CD14-positive monocyte (primary cell): ENCODE results near the gene CSE1L. TPM values are rescaled to one million over a fixed set of nuclear protein-coding genes. Genes with fewer than 3 reads are reported as not detected.
"Not testable (repeated sequence)": the region's sequence is repeated elsewhere in the genome, so short reads cannot be mapped to it uniquely, and the experiment has no call there.

ENCODE experiments used
- DNase-seq, 3 donors: peaks; one replicate each; pipeline ENCODE4 v3.0.0-alpha.2; 2011 to 2022
- H2AFZ ChIP-seq: 2 replicates; pipeline ENCODE4 v1.6.0; 2012; ENCODE audit warnings: mild to moderate bottlenecking, low read depth, low read length, inconsistent platforms; ENCODE audit not compliant: insufficient read depth, poor library complexity, severe bottlenecking
- H3K27ac ChIP-seq, 2 donors: 1 replicate in 1 of 2; 2 replicates in 1 of 2; pipeline ENCODE4 v1.5.1; 2012 to 2013; ENCODE audit warnings: low read length in 2 of 2, control low read depth in 1 of 2, inconsistent platforms in 1 of 2, low read depth in 1 of 2, mild to moderate bottlenecking in 1 of 2
- H3K27me3 ChIP-seq, 2 donors: one replicate each; pipeline versions ENCODE4 v1.6.0 to v1.6.1; 2011 to 2013; ENCODE audit warnings: low read length in 2 of 2; ENCODE audit not compliant: control insufficient read depth in 2 of 2, insufficient read depth in 2 of 2
- H3K36me3 ChIP-seq, 2 donors: replicated peaks in 1 of 2; 1 replicate in 1 of 2; 2 replicates in 1 of 2; pipeline versions ENCODE4 v1.5.1 to v1.6.1; 2012 to 2013; ENCODE audit warnings: low read length in 2 of 2, control low read depth in 1 of 2, inconsistent platforms in 1 of 2, mild to moderate bottlenecking in 1 of 2; ENCODE audit not compliant: insufficient read depth in 2 of 2, control insufficient read depth in 1 of 2
- H3K4me1 ChIP-seq, 2 donors: 1 replicate in 1 of 2; 2 replicates in 1 of 2; pipeline versions ENCODE4 v1.5.1 to v1.6.1; 2012 to 2013; ENCODE audit warnings: low read length in 2 of 2, control low read depth in 1 of 2, inconsistent platforms in 1 of 2, mild to moderate bottlenecking in 1 of 2, moderate library complexity in 1 of 2; ENCODE audit not compliant: insufficient read depth in 2 of 2, control insufficient read depth in 1 of 2
- H3K4me2 ChIP-seq: replicated peaks from 2 replicates; pipeline ENCODE3; 2012; ENCODE audit warnings: low read length, moderate library complexity, mild to moderate bottlenecking; ENCODE audit not compliant: poor library complexity, severe bottlenecking; ENCODE audit errors: extremely low read depth
- H3K4me3 ChIP-seq, 3 experiments: fragments of 200-600 bp in 1 of 3; sonication (generic) in 1 of 3; replicated peaks in 1 of 3; 1 replicate in 2 of 3; 2 replicates in 1 of 3; pipeline ENCODE4 v1.5.1; 2011 to 2013; ENCODE audit warnings: low read length in 3 of 3, mild to moderate bottlenecking in 3 of 3, control low read depth in 2 of 3, low read depth in 2 of 3, inconsistent platforms in 1 of 3, moderate library complexity in 1 of 3
- H3K79me2 ChIP-seq: 2 replicates; pipeline ENCODE4 v1.6.0; 2012; ENCODE audit warnings: mild to moderate bottlenecking, control low read depth, inconsistent platforms, low read length, moderate library complexity; ENCODE audit not compliant: insufficient read depth
- H3K9ac ChIP-seq: 2 replicates; pipeline ENCODE4 v1.6.0; 2017; ENCODE audit warnings: low read length, mild to moderate bottlenecking; ENCODE audit not compliant: insufficient read depth, poor library complexity, severe bottlenecking
- H3K9me3 ChIP-seq, 2 donors: replicated peaks in 1 of 2; 1 replicate in 1 of 2; 2 replicates in 1 of 2; pipeline versions ENCODE4 v1.5.1 to v1.6.1; 2012 to 2013; ENCODE audit warnings: low read length in 2 of 2, control low read depth in 1 of 2; ENCODE audit not compliant: control insufficient read depth in 1 of 2, insufficient read depth in 1 of 2
- H4K20me1 ChIP-seq: 2 replicates; pipeline ENCODE4 v1.6.0; 2012; ENCODE audit warnings: mild to moderate bottlenecking, low read length, control low read depth, moderate library complexity; ENCODE audit not compliant: insufficient read depth
- H3K27ac Mint-ChIP-seq, 7 donors: one replicate each; pipeline ENCODE4 v1.8.0; 2020; ENCODE audit warnings: mild to moderate bottlenecking in 7 of 7, mixed read lengths in 7 of 7, moderate library complexity in 6 of 7, inconsistent platforms in 2 of 7
- H3K27me3 Mint-ChIP-seq, 3 donors: one replicate each; pipeline ENCODE4 v1.8.0; 2021 to 2022; ENCODE audit warnings: low read depth in 3 of 3, mild to moderate bottlenecking in 3 of 3, mixed read lengths in 3 of 3, moderate library complexity in 3 of 3, inconsistent platforms in 1 of 3
- H3K36me3 Mint-ChIP-seq, 2 donors: one replicate each; pipeline ENCODE4 v1.8.0; 2020; ENCODE audit warnings: mixed read lengths in 2 of 2, inconsistent platforms in 1 of 2, mild to moderate bottlenecking in 1 of 2
- H3K4me1 Mint-ChIP-seq: one replicate; pipeline ENCODE4 v1.8.0; 2020; ENCODE audit warnings: mild to moderate bottlenecking, mixed read lengths
- H3K4me3 Mint-ChIP-seq, 2 donors: one replicate each; pipeline ENCODE4 v1.8.0; 2020; ENCODE audit warnings: mild to moderate bottlenecking in 2 of 2, mixed read lengths in 2 of 2, moderate library complexity in 1 of 2
- H3K9me3 Mint-ChIP-seq, 7 donors: one replicate each; pipeline ENCODE4 v1.8.0; 2020 to 2022; ENCODE audit warnings: mixed read lengths in 7 of 7, mild to moderate bottlenecking in 6 of 7, moderate library complexity in 6 of 7, inconsistent platforms in 2 of 7
- WGBS: methylation state at CpG from one replicate; pipeline ENCODE4 v1.1.5; 2013; ENCODE audit warnings: missing lambda C conversion rate; ENCODE audit not compliant: insufficient coverage; 5-methylcytosine and 5-hydroxymethylcytosine counted together
- intact Hi-C, 2 donors: fragments of 100-400 bp; cut with micrococcal nuclease; formaldehyde crosslinking; loops; one replicate each; pipeline versions ENCODE4 v1.15.0 to v1.15.1; 2023
- polyA plus RNA-seq, 3 donors: library from polyadenylated mRNA; depleted of rRNA in 1 of 3; unstranded in 2 of 3; stranded (reverse) in 1 of 3; fragments of 300-500 nt in 2 of 3; fragments of >200 nt in 1 of 3; fragmentation: Illumina TruSeq in 2 of 3; gene quantifications; 1 replicate in 2 of 3; 2 replicates in 1 of 3; pipeline ENCODE4 v1.2.3, GENCODE V29; 2012 to 2021
- TF ChIP-seq, protein P1 (sequence below): fragments of 200-600 bp; IDR thresholded peaks from one replicate; pipeline ENCODE4 v1.8.0; 2022; ENCODE audit warnings: antibody characterized with exemption, mild to moderate bottlenecking

CSE1L gene
- polyA plus RNA-seq, 3 donors, result 8.5 to 22.0 (median 19.4) TPM

DNA sequence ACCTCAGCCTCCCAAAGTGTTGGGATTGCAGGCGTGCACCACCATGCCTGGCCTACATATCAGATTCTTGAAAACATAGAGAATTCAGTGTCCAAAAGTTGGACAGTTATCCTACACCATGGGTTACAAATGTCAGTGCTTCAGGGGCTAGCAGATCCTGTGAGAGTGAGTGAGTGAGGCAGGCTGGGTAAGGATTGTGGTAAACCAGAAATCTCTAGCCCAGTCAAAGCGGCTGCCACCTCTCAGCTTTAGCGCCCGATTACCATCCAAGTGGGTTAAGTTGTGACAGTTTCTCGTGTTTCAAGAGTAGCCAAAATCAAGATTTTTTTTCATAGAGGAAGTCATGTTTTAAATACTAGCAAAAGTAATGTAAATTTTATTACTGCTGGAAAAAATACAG lies 21.9 kb upstream of the CSE1L start:
- WGBS, result no CpG with 5 or more reads among the region's 5 CpGs
- Mint-ChIP-seq H3K36me3 (peaks cover 58 to 94% of the 10 kb centered on the region in 2 donors), H3K4me1 (no peaks in the 10 kb centered on the region), H3K27ac (no peak overlapping the region), H3K27me3 (no peaks in the 10 kb centered on the region), H3K9me3 (no peaks in the 10 kb centered on the region), H3K4me3 (no peak overlapping the region)
- Histone ChIP-seq H3K79me2 (no peaks in the 10 kb centered on the region), H3K4me2 (no peak overlapping the region), H3K27me3 (no peaks in the 10 kb centered on the region), H3K4me3 (no peak overlapping the region), H3K36me3 (peaks cover 73 to 99% of the 10 kb centered on the region in 2 donors), H3K9ac (no peak overlapping the region), H4K20me1 (no peaks in the 10 kb centered on the region), H2AFZ (no peak overlapping the region), H3K9me3 (no peaks in the 10 kb centered on the region), H3K4me1 (no peaks in the 10 kb centered on the region), H3K27ac (peak overlapping the region in 1 of 2 donors; percentile 26)
- intact Hi-C loops, result no loop called here
- no peak for DNase-seq
- TF ChIP-seq, protein P1, sequence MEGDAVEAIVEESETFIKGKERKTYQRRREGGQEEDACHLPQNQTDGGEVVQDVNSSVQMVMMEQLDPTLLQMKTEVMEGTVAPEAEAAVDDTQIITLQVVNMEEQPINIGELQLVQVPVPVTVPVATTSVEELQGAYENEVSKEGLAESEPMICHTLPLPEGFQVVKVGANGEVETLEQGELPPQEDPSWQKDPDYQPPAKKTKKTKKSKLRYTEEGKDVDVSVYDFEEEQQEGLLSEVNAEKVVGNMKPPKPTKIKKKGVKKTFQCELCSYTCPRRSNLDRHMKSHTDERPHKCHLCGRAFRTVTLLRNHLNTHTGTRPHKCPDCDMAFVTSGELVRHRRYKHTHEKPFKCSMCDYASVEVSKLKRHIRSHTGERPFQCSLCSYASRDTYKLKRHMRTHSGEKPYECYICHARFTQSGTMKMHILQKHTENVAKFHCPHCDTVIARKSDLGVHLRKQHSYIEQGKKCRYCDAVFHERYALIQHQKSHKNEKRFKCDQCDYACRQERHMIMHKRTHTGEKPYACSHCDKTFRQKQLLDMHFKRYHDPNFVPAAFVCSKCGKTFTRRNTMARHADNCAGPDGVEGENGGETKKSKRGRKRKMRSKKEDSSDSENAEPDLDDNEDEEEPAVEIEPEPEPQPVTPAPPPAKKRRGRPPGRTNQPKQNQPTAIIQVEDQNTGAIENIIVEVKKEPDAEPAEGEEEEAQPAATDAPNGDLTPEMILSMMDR, result no peak

DNA sequence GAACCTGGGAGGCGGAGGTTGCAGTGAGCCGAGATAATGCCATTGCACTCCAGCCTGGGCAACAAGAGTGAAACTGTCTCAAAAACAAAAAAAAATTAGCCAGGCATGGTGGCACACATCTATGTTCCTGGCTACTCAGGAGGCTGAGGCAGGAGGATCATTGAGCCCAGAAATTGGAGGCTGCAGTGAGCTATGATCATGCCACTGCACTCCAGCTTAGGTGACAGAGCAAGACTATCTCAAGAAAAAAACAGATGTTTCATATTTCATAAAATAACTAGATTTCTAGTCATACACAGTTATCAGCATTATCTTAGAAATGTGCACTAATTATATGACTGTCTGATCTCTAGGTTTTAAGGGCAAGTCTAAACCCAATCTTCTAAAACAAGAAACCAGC lies 17.9 kb upstream of the CSE1L start:
- DNase-seq, H4K20me1 ChIP-seq, H3K9me3 ChIP-seq, H3K27ac ChIP-seq, H3K4me3 Mint-ChIP-seq, H3K4me3 ChIP-seq, H3K4me1 ChIP-seq, H3K27me3 Mint-ChIP-seq, H3K79me2 ChIP-seq, H2AFZ ChIP-seq, H3K4me1 Mint-ChIP-seq, H3K27me3 ChIP-seq, H3K4me2 ChIP-seq, H3K9ac ChIP-seq, H3K9me3 Mint-ChIP-seq, intact Hi-C loops: not testable (repeated sequence)
- WGBS, result 94% methylated on average over 2 of the region's 2 CpGs
- Mint-ChIP-seq H3K27ac (peak overlapping the region in 1 of 7 donors; percentile 35), H3K36me3 (peaks cover 56 to 91% of the 10 kb centered on the region in 2 donors)
- peaks cover 70 to 94% of the 10 kb centered on the region in 2 donors for H3K36me3 ChIP-seq
